Right renal cortex interstitium (tissue), 3 donors: ENCODE results near the gene TRNP1. TPM values are rescaled to one million over a fixed set of nuclear protein-coding genes. Genes with fewer than 3 reads are reported as not detected.

Source experiments
- polyA plus RNA-seq, 3 donors: library from polyadenylated mRNA; unstranded; fragments of 120-200 nt; gene quantifications; one replicate each; pipeline ENCODE4 v1.2.1, GENCODE V29; 2013; ENCODE audit not compliant: insufficient read length in 3 of 3

TRNP1 gene
- polyA plus RNA-seq, 3 donors = 4.9 to 5.9 (median 5.4) TPM

Other genes starting within 250 kb of the TRNP1 start
- 10 to 100 TPM; 17.7 to 19.9 (median 19.2) TPM for gene PIGV, start 205.7 kb upstream of the TRNP1 start, polyA plus RNA-seq
- gene ZDHHC18, start 167.0 kb upstream of the TRNP1 start, polyA plus RNA-seq = 10 to 100 TPM; 18.6 to 19.3 (median 19.0) TPM
- gene SFN, start 130.5 kb upstream of the TRNP1 start, polyA plus RNA-seq = under 1 TPM; 0.28 to 0.75 (median 0.46) TPM
- gene GPN2, start 103.4 kb upstream of the TRNP1 start, polyA plus RNA-seq = 10 to 100 TPM; 26.4 to 27.4 (median 27.0) TPM
- 10 to 100 TPM; 14.1 to 15.5 (median 15.2) TPM for gene GPATCH3, start 93.2 kb upstream of the TRNP1 start, polyA plus RNA-seq
- gene NR0B2, start 79.7 kb upstream of the TRNP1 start, polyA plus RNA-seq = 1 to 10 TPM; 1.2 to 1.6 (median 1.3) TPM
- 10 to 100 TPM; 84.6 to 93.0 (median 92.7) TPM for gene NUDC, start 71.9 kb upstream of the TRNP1 start, polyA plus RNA-seq
- 10 to 100 TPM in 1 of 3 donors, 1 to 10 TPM in 2; 8.6 to 10.4 (median 9.3) TPM for gene KDF1, start 33.2 kb upstream of the TRNP1 start, polyA plus RNA-seq
- gene TENT5B, start 19.2 kb downstream of the TRNP1 start, polyA plus RNA-seq = 1 to 10 TPM in 2 of 3 donors, under 1 TPM in 1; 0.80 to 1.4 (median 1.0) TPM
- gene SLC9A1, start 161.4 kb downstream of the TRNP1 start, polyA plus RNA-seq = 10 to 100 TPM; 19.6 to 23.0 (median 20.0) TPM
- gene WDTC1, start 240.9 kb downstream of the TRNP1 start, polyA plus RNA-seq = 10 to 100 TPM; 38.8 to 43.2 (median 40.3) TPM